Measurements from ENCODE around the gene FBXL20.
"Not testable (repeated sequence)": the region's sequence is repeated elsewhere in the genome, so short reads cannot be mapped to it uniquely, and the experiment has no call there.

The FBXL20 gene

DNA sequence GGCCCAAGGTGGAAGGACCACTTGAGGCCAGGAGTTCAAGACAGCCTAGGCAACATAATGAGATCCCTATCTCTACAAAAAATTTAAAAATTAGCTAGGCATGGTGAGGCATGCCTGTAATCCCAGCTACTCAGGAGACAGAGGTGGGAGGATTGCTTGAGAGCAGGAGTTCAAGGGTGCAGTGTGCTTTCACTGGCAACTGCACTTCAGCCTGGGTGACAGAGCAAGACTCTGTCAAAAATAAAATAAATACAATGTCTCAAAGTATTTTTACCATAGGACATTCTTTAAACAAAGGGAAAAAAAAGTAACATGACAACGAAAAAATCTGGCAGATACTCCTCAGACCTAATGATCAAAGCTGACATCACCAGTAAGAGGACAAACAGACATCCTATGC is 72.6 kb downstream of the FBXL20 start:
- DNase-seq (ENCODE audit: low spot score) = no peak

DNA sequence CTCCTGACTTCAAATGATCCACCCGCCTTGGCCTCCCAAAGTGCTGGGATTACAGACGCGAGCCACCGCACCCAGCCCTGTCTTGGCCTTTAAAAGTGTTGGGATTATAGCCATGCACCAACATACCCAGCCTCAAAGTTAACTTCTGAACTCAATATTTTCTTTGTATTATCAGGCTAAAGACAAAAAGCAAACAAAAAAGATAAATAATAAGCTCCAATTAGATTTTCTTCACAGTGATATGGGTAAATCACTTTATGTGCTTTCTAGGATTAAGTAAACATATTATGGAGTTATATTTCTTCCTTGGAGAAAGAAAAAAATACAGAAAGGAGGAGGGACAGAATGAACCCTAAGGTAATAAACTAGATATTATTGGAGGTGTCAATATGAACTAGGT is 74.3 kb downstream of the FBXL20 start:
- DNase-seq (ENCODE audit: low spot score) = no peak

DNA sequence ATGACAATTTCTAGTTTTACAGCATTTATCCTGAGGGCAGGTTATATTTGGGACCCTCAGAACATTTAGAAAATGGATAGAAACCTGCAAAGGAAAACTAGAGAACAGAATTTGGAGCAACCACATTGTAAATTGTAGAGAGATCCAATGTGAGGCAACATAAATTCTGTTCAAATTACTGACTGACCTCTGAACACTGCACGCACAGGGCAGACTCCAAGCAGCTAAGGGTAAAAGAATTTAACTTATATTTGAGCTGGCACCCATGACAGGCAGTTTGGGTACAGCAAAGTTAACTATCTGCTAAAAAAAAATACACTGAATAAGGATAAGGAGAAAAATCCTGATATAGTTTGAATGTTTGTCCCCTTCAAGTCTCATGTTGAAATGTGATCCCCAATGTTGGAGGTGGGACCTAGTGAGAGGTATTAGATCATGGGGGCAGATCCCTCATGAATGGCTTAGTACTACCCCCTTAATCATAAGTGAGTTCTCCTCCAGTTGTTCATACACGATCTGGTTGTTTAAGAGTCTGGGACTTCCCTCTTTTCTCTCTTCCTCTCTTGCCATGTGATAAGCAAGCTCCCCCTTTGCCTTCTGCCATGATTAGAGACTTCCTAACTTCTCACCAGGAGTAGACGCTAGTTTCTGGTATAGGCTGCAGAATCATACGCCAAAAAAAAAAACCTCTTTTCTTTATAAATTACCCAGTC is 75.7 kb downstream of the FBXL20 start:
- no peak for DNase-seq (ENCODE audit: low spot score)

- DNase-seq (ENCODE audit: low spot score) = no peak
Observed at GRCh38 chr17:39318636-39319035, 82.8 kb downstream of the FBXL20 start.

DNA sequence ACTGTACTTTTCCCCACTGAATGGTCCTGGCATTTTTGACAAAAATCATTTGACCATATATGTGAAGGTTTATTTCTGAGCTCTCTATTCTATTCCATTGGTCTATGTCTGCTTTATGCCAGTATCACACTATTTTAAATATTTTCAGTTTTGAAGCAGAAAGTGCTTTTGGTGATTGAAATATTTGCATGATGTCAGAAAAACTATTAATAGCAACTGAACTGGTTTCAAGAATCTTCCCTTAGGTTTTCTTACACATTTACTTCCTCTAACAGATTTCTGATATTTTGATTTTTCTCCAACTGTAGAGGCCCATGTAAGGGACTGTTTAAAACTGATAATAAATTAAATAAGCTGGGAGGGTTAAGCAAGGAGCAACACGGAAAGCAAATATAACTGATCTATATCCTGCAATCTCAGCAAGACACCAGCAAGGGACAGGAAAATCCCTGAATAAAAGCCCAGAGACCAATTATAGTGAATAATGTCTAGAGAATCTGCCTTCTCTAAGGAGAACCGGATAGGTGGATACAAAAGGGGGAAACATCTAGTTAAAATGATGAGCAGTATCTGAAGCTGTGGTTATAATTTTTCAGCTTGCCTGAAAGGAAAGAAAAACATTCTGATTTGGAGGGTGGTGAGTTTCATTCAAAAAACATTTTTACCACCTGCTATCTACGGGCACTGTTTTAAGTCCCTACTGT is 94.8 kb downstream of the FBXL20 start:
- DNase-seq (ENCODE audit: low spot score) = no peak

DNA sequence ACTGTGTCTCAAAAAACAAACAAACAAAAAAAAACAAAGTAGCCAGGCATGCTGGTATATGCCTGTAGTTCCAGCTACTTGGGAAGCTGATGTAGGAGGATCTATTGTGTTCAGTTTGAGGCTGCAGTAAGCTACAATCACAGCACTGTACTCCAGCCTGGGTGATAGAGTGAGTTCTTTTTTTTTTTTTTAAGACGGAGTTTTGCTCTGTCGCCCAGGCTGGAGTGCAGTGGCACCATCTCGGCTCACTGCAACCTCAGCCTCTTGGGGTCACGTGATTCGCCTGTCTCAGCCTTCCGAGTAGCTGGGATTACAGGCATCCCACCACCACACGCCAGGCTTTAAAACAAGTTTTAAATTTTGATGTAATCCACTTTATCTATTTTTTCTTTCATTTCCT is 95.4 kb downstream of the FBXL20 start:
- DNase-seq (ENCODE audit: low spot score) = no peak

DNA sequence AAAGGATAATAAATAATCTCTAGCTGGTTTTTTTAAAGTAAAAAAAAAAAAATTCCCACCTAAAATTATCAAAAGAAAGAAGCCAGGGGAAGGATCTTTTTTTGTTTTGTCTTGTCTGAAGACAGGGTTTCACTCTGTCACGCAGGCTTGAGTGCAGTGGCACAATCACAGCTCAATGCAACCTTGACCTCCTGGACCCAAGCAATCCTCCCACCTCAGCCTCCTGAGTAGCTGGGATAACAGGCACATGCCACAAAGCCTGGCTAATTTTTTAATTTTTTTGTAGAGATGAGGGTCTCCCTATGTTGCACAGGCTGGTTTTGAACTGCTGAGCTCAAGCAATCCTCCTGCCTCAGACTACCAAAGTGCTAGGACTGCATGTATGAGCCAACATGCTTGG is 97.2 kb downstream of the FBXL20 start:
- DNase-seq (ENCODE audit: low spot score) = no peak

GRCh38 chr17:39294060-39294459 is 107.4 kb downstream of the FBXL20 start:
- DNase-seq (ENCODE audit: low spot score) = no peak

GRCh38 chr17:39292546-39292945 is 108.9 kb downstream of the FBXL20 start:
- not testable (repeated sequence) for DNase-seq (ENCODE audit: low spot score)

- DNase-seq (ENCODE audit: low spot score) = not testable (repeated sequence)
Observed at GRCh38 chr17:39286513-39286912, 114.9 kb downstream of the FBXL20 start.

DNA sequence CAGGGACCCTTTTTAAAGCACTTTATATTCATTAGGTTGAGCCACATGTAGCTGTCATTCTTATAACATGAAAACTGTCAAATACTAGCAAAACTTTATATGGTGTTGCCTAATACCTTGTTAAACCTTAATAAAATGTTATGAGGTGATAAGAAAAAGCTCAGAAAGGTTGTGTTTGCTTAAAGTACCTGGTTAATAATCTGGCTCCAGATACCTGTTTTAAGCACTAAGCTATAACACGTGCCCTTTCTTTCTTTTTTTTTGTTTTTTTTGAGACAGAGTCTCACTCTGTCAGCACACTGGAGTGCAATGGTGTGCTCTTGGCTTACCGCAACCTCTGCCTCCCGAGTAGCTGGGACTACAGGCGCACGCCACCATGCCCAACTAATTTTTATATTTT is 116.7 kb downstream of the FBXL20 start:
- DNase-seq (ENCODE audit: low spot score) = no peak

DNA sequence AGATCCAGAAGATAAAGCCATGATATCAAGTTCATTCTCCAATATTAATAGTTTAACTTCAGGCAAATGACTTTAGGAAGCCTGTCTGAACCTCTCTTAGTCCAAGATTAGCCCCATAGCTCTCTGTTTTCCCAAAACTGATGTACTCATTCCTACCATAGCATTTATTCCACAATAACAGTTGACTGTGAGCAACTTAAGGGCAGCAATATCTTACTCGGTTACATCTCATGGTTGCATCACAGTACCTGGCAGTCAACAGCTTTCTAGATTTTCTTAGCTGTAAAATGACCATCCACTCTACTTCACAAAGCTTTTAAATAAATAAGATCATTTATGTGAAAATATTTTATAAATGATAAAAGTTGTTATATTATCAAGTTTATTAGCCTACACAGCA is 117.5 kb downstream of the FBXL20 start:
- no peak for DNase-seq (ENCODE audit: low spot score)

DNA sequence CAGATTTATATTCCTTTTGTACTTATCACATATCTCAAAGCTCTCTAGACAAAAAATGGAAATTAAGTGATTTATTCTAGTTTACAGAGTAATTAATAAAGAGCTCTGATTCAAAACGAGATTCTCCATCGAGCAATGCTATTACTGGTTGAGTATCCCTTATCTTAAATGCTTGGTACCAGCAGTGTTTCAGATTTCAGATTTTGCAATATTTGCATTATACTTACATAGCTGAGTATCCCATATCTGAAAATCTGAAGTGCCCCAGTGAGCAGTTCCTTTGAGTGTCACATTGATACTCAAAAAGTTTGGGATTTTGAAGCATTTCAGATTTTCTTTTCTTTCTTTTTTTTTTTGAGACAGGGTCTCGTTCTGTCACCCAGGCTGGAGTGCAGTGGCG is 118.3 kb downstream of the FBXL20 start:
- DNase-seq (ENCODE audit: low spot score) = no peak

- DNase-seq (ENCODE audit: low spot score) = no peak
Observed at GRCh38 chr17:39281806-39282205, 119.6 kb downstream of the FBXL20 start.

- not testable (repeated sequence) for DNase-seq (ENCODE audit: low spot score)
Observed at GRCh38 chr17:39278246-39278645, 123.2 kb downstream of the FBXL20 start.

DNA sequence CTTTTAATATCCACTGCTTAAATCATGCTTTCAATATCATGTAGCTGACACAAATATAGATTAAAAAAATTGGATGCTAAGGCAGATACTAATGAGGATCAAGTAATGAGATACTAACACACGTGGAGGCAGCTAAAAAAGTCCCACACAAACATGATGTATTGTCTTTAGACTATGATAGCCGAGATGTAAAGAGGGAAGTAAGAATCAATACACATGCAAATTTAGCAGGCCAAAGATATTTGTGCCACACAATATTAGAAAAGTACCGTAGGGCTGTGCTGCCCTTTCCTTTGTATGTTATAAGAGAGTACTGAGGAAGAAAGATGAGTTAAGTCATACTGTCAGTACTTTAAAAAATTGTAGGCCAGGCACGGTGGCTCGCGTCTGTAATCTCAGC is 124.3 kb downstream of the FBXL20 start:
- DNase-seq (ENCODE audit: low spot score) = no peak

GRCh38 chr17:39276113-39276512 is 125.3 kb downstream of the FBXL20 start:
- no peak for DNase-seq (ENCODE audit: low spot score)

DNA sequence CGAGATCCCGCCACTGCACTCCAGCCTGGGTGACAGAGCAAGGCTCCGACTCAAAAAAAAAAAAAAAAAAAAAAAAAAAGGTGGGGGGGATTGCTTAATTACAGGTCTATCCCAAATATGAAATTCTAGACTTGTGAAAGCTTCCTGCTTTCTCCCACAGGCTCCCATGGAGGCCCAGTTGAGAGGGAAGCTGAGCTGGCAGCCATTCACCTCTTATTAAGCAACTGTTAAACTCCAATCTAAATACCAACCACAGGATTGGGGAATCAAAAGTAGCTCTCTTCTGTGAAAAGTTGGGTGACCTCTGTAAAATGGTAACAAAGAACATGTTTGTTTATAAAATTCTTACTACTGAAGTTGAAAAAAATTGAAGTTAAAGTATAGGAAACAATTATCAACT is 129.9 kb downstream of the FBXL20 start:
- no peak for DNase-seq (ENCODE audit: low spot score)

DNA sequence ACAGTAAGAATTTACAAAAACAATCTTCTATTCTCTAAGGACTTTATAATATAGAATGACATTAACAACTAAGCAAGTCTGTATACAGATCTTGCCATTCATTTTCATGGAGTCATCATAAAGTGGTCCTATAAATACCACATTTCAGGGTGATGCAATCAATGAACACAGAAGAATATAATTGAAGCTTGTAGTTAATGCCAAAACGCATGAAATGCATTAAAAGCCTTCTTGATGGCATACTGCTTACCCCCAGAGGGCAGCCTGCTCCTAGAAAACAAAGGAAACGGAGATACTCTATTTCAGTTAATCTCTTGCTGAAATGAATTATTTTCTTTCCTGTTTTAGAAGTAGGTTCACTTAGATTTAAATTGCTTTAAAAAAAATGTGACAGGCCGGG is 130.5 kb downstream of the FBXL20 start:
- DNase-seq (ENCODE audit: low spot score) = no peak

- no peak for DNase-seq (ENCODE audit: low spot score)
Observed at GRCh38 chr17:39264119-39264518, 137.3 kb downstream of the FBXL20 start.

DNA sequence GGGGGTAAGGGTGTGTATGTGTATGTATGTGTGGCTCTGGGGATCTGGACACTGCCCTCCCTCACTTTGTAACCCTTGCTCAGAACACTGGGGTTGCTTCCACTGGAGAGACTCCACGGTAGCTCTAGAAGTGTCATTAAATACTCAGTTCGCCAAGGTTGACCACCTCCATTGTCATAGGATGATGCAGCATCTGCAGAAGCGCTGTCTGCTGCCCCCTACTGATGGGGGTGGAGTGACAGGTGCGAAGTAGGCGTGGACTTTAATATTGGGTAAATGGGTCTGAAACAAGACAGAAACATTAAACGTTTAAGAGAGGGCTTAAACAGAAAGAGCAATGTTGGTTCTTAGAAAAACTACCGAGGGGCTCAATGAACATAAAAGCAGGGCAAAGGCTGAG is 140.1 kb downstream of the FBXL20 start:
- no peak for DNase-seq (ENCODE audit: low spot score)

- DNase-seq (ENCODE audit: low spot score) = no peak
Observed at GRCh38 chr17:39252788-39253460, 148.5 kb downstream of the FBXL20 start.

GRCh38 chr17:39251997-39252396 is 149.4 kb downstream of the FBXL20 start:
- no peak for DNase-seq (ENCODE audit: low spot score)

Data from hematopoietic multipotent progenitor cell treated with erythropoietin and hydrocortisone succinate and interleukin-3 and kit ligand, for 17 days (in vitro differentiated cells).